ENCODE results near the gene INSIG1.

Gene INSIG1

GRCh38 chr7:155352753-155353115 is 55.1 kb downstream of the INSIG1 start:
- DNase-seq, result no peak

GRCh38 chr7:155353256-155353897 is 55.7 kb downstream of the INSIG1 start:
- DNase-seq, result no peak

GRCh38 chr7:155354371-155355048 is 56.8 kb downstream of the INSIG1 start:
- DNase-seq, result no peak

GRCh38 chr7:155355176-155355575 is 57.5 kb downstream of the INSIG1 start:
- DNase-seq, result no peak

- DNase-seq, result no peak
These were observed 58.1 kb downstream of the INSIG1 start for GRCh38 chr7:155355745-155356144.

GRCh38 chr7:155356323-155357105 is 58.8 kb downstream of the INSIG1 start:
- no peak for DNase-seq

GRCh38 chr7:155357573-155358041 is 59.9 kb downstream of the INSIG1 start:
- no peak for DNase-seq

GRCh38 chr7:155358066-155358947 is 60.6 kb downstream of the INSIG1 start:
- DNase-seq, result no peak

- no peak for DNase-seq
These were observed 61.5 kb downstream of the INSIG1 start for GRCh38 chr7:155358948-155359712.

Data from CD4-positive, alpha-beta T cell treated with Interleukin-10 for 1 hour (primary cell).